Measurements from ENCODE around the gene ARAP1. TPM values are rescaled to one million over a fixed set of nuclear protein-coding genes. Genes with fewer than 3 reads are reported as not detected.

Gene ARAP1
- total RNA-seq, 4 donors from 2014 or later: 90.3 to 146 (median 122) TPM

- TF ChIP-seq CTCF (IDR thresholded peaks at IDR 0.05): no peak
- no peak for TF ChIP-seq POLR2A (IDR thresholded peaks at IDR 0.05)
- no peaks in the 10 kb centered on the region for H3K27me3 ChIP-seq
Measured at GRCh38 chr11:72676861-72677341, 75.3 kb downstream of the ARAP1 start.

GRCh38 chr11:72675221-72675620, 77.0 kb downstream of the ARAP1 start:
- WGBS, 2 donors: 22 to 44% methylated on average over 2 of the region's 2 CpGs
- H3K4me3 ChIP-seq (replicated peaks in 1 of 3): no peak overlapping the region
- no peaks in the 10 kb centered on the region for H3K9me3 ChIP-seq
- H3K27me3 ChIP-seq: no peaks in the 10 kb centered on the region
- intact Hi-C loops (cut with DNase I): no loop called here
- no peak for TF ChIP-seq CTCF (IDR thresholded peaks at IDR 0.05)
- no peak for TF ChIP-seq POLR2A (IDR thresholded peaks at IDR 0.05)
- no peaks in the 10 kb centered on the region for H3K36me3 ChIP-seq
- no peaks in the 10 kb centered on the region for H3K4me1 ChIP-seq
- DNase-seq: no peak
- H3K27ac ChIP-seq: no peak overlapping the region

More at GRCh38 chr11:72676861-72677341, 75.3 kb downstream of the ARAP1 start:
- Histone ChIP-seq H3K4me3 (replicated peaks in 1 of 3) (no peak overlapping the region), H3K9me3 (no peaks in the 10 kb centered on the region), H3K27ac (no peak overlapping the region), H3K4me1 (no peaks in the 10 kb centered on the region), H3K36me3 (no peaks in the 10 kb centered on the region)
- peak; percentile 75 to 80 for DNase-seq
- intact Hi-C loops (cut with DNase I): no loop called here
- 3 to 6% methylated on average over 19 to 28 of the region's 30 CpGs for WGBS, 2 donors

GRCh38 chr11:72673943-72674828, 78.0 kb downstream of the ARAP1 start, which contains the start of gene PDE2A:
TSS of gene PDE2A (minus strand) at chr11:72674422. CDS start at chr11:72674207, 215 bp downstream.
- TF ChIP-seq CTCF (IDR thresholded peaks at IDR 0.05): no peak
- no peak for TF ChIP-seq POLR2A (IDR thresholded peaks at IDR 0.05)
- Histone ChIP-seq H3K27ac (no peak within 1 kb of the TSS), H3K4me3 (replicated peaks in 1 of 3) (no peak within 1 kb of the TSS), H3K27me3 (no peaks in the 10 kb centered on the region), H3K36me3 (no peaks in the 10 kb centered on the region), H3K4me1 (no peaks in the 10 kb centered on the region), H3K9me3 (no peaks in the 10 kb centered on the region)
- WGBS, 2 donors: 4 to 10% methylated on average over 9 to 19 of the region's 21 CpGs
- DNase-seq: no peak
- intact Hi-C loops (cut with DNase I): no loop called here

GRCh38 chr11:72673284-72673942, 78.8 kb downstream of the ARAP1 start:
- intact Hi-C loops (cut with DNase I): no loop called here
- no peaks in the 10 kb centered on the region for H3K36me3 ChIP-seq
- H3K4me3 ChIP-seq (replicated peaks in 1 of 3): no peak overlapping the region
- no peaks in the 10 kb centered on the region for H3K9me3 ChIP-seq
- no peaks in the 10 kb centered on the region for H3K4me1 ChIP-seq
- DNase-seq: no peak
- no peaks in the 10 kb centered on the region for H3K27me3 ChIP-seq
- TF ChIP-seq POLR2A (IDR thresholded peaks at IDR 0.05): no peak
- no peak for TF ChIP-seq CTCF (IDR thresholded peaks at IDR 0.05)
- H3K27ac ChIP-seq: no peak overlapping the region
- WGBS, 2 donors: 21 to 29% methylated on average over 12 of the region's 12 CpGs
